Glutamatergic neuron (in vitro differentiated cells): ENCODE measurements around the gene EHBP1L1. TPM values are rescaled to one million over a fixed set of nuclear protein-coding genes. Genes with fewer than 3 reads are reported as not detected.

Source experiments
- DNase-seq: peaks from one replicate; pipeline ENCODE4 v3.0.0; 2022
- H3K27ac Mint-ChIP-seq: one replicate; pipeline ENCODE4 v1.8.0; 2020; ENCODE audit warnings: mild to moderate bottlenecking, mixed read lengths, inconsistent platforms; ENCODE audit not compliant: unreplicated experiment
- H3K27me3 Mint-ChIP-seq: one replicate; pipeline ENCODE4 v1.8.0; 2020; ENCODE audit warnings: mild to moderate bottlenecking, moderate library complexity, mixed read lengths, inconsistent platforms; ENCODE audit not compliant: unreplicated experiment
- H3K36me3 Mint-ChIP-seq: one replicate; pipeline ENCODE4 v1.8.0; 2020; ENCODE audit warnings: mild to moderate bottlenecking, mixed read lengths, inconsistent platforms; ENCODE audit not compliant: unreplicated experiment
- H3K4me1 Mint-ChIP-seq: one replicate; pipeline ENCODE4 v1.8.0; 2020; ENCODE audit warnings: mild to moderate bottlenecking, low read depth, mixed read lengths, inconsistent platforms; ENCODE audit not compliant: unreplicated experiment
- H3K4me3 Mint-ChIP-seq: one replicate; pipeline ENCODE4 v1.8.0; 2020; ENCODE audit warnings: mild to moderate bottlenecking, mixed read lengths, inconsistent platforms; ENCODE audit not compliant: unreplicated experiment
- H3K9me3 Mint-ChIP-seq: one replicate; pipeline ENCODE4 v1.8.0; 2020; ENCODE audit warnings: mild to moderate bottlenecking, moderate library complexity, mixed read lengths, inconsistent platforms; ENCODE audit not compliant: unreplicated experiment
- CTCF ChIP-seq: fragments of 200-600 bp; sonication (generic); IDR thresholded peaks from one replicate; pipeline ENCODE4 v1.5.0; 2021; ENCODE audit not compliant: partially characterized antibody, unreplicated experiment
- total RNA-seq: library from RNA; stranded (reverse); fragmentation: NEBNext Ultra II Directional; extraction: Animal tissue kit (Norgen Biotek cat#: 25700); gene quantifications from one replicate; pipeline ENCODE4 v1.2.1, GENCODE V29; 2021; ENCODE audit not compliant: unreplicated experiment

The EHBP1L1 gene
- total RNA-seq, 1 donor from 2014 or later, result 14.2 TPM

- TF ChIP-seq CTCF, result no peak
- Mint-ChIP-seq H3K27me3 (peaks cover 28% of the 10 kb centered on the region), H3K4me3 (peak overlapping the region; percentile 50), H3K36me3 (no peaks in the 10 kb centered on the region), H3K27ac (no peak overlapping the region), H3K4me1 (peaks cover 16% of the 10 kb centered on the region), H3K9me3 (peaks cover 19% of the 10 kb centered on the region)
- DNase-seq, result no peak
Observed at GRCh38 chr11:65581928-65582327, 6.1 kb downstream of the EHBP1L1 start.

- no peaks in the 10 kb centered on the region for H3K36me3 Mint-ChIP-seq
- H3K4me1 Mint-ChIP-seq, result peaks cover 10% of the 10 kb centered on the region
- TF ChIP-seq CTCF, result no peak
- no peak overlapping the region for H3K4me3 Mint-ChIP-seq
- H3K27me3 Mint-ChIP-seq, result peaks cover 20% of the 10 kb centered on the region
- peaks cover 12% of the 10 kb centered on the region for H3K9me3 Mint-ChIP-seq
- H3K27ac Mint-ChIP-seq, result no peak overlapping the region
- DNase-seq, result no peak
Observed at GRCh38 chr11:65583589-65583988, 7.7 kb downstream of the EHBP1L1 start.

- peaks cover 10% of the 10 kb centered on the region for H3K9me3 Mint-ChIP-seq
- no peak for TF ChIP-seq CTCF
- H3K27ac Mint-ChIP-seq, result no peak overlapping the region
- peaks cover 10% of the 10 kb centered on the region for H3K4me1 Mint-ChIP-seq
- peaks cover 20% of the 10 kb centered on the region for H3K27me3 Mint-ChIP-seq
- H3K4me3 Mint-ChIP-seq, result no peak overlapping the region
- H3K36me3 Mint-ChIP-seq, result no peaks in the 10 kb centered on the region
- no peak for DNase-seq
Observed at GRCh38 chr11:65584106-65584505, 8.3 kb downstream of the EHBP1L1 start.

GRCh38 chr11:65584723-65585171, 8.9 kb downstream of the EHBP1L1 start:
- peaks cover 9% of the 10 kb centered on the region for H3K9me3 Mint-ChIP-seq
- no peak for TF ChIP-seq CTCF
- H3K27me3 Mint-ChIP-seq, result peaks cover 22% of the 10 kb centered on the region
- no peak overlapping the region for H3K4me3 Mint-ChIP-seq
- DNase-seq, result no peak
- H3K4me1 Mint-ChIP-seq, result peaks cover 10% of the 10 kb centered on the region
- no peaks in the 10 kb centered on the region for H3K36me3 Mint-ChIP-seq
- no peak overlapping the region for H3K27ac Mint-ChIP-seq

- Mint-ChIP-seq H3K4me3 (no peak overlapping the region), H3K36me3 (no peaks in the 10 kb centered on the region), H3K9me3 (peaks cover 10% of the 10 kb centered on the region), H3K27me3 (peaks cover 23% of the 10 kb centered on the region), H3K27ac (peak overlapping the region; percentile 28), H3K4me1 (peaks cover 12% of the 10 kb centered on the region)
- no peak for DNase-seq
- no peak for TF ChIP-seq CTCF
Observed at GRCh38 chr11:65585396-65586246, 9.8 kb downstream of the EHBP1L1 start.
